Measurements from ENCODE around the gene DOHH.
"Not testable (repeated sequence)": the region's sequence is repeated elsewhere in the genome, so short reads cannot be mapped to it uniquely, and the experiment has no call there.

DOHH gene

DNA sequence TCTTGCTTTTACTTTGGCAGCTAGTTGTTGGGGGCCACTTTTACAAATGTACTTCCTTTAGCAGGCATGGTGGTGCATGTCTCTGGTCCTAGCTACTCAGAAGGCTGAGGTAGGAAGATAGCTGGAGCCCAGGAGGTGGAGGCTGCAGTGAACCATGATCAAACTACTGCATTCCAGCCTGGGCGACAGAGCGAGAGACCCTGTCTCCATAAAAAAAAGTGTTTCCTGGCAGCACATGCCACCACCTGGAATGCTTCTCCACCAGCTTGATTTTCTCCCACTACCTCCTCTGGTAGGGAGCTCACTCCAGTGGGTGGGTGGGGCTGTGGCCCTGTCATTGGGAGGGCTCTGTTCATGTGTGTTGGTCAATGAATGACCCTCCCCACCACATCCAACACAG, 18.2 kb upstream of the DOHH start:
- no peak for DNase-seq

DNA sequence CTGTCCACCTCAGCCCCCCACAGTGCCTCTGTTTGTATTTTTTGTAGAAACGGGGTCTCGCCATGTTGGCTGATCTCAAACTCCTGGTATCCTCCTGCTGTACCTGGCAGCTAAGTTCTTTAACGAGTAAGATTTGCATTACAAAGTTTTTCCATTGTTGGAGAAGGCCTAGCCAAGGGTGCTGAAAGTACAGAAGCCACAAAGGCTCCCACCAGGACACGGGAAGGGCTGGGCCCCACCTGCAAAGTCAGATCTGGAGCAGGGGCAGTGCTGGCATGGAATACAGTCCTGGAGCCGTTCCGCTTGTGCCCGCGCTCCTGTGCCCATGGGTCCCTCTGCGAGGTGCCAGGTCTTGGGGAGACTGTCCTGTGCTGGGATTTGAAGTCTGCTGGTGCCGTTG, 17.8 kb upstream of the DOHH start:
- no peak for DNase-seq

DNA sequence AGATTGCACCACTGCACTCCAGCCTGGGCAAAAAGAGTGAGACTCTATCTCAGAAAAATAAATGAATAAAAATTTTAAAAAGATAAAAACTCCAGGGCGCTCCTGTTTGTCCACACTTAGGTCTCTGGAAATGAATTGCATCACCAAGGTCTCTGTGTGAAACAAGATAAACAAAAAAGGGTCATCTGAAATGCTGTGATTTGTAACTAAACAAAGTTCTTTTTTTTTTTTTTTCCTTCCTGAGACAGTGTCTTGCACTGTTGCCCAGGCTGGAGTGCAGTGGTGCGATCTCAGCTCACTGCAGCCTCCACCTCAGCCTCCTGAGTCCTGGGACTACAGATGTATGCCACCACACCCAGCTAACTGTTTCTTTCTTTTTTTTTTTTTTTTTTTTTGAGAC, 17.2 kb upstream of the DOHH start:
- no peak for DNase-seq

DNA sequence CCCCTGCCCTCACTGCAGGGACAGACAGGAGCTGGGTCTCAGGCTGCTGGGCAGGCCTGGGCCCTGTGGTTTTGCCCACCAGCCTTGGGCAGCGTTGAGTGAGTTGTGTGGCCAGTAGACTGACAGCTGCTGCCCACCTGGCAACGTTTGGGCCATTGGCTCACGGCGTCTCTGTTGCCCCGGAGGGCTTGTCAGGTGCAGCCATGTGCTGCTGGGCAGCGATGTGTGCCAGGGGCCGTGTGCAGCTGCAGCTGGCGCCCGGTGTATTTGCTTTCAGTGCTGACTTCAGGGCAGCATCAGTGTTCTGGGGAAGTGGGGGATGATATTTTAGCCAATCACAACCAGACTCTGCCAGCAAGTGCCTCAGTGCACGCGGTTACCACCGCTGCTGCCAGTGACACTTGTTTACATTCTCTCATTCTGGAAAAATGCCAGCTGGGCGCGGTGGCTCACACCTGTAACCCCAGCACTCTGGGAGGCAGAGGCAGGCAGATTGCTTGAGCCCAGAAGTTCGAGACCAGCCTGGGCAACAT, 16.3 kb upstream of the DOHH start:
- DNase-seq = peak; percentile 72

DNA sequence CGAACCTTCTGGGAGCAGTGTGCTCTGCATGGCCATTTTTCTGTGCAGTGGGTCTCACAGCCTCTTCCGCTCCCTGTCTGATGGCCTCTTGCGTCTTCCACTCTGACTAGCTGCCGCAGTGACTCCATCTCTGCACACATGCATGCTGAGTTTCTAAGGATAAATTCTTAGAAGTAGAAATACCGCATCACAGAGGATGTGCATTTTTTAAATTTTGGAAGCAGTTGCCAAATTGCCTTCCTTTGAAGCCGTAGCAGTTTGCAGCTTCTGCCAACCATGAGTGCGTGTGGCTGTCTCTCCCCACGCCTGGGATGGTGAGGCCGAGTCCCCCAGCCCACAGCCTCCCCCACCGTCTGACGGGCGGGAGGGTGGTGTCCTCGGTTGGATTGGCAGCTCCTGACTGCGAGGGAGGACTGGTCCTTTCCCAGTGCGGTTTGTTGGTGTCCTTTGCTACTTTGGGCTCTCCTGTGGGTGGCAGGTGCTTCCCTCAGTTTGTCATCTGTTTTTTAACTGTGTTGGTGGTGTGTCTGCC, 15.5 kb upstream of the DOHH start:
- no peak for DNase-seq

DNA sequence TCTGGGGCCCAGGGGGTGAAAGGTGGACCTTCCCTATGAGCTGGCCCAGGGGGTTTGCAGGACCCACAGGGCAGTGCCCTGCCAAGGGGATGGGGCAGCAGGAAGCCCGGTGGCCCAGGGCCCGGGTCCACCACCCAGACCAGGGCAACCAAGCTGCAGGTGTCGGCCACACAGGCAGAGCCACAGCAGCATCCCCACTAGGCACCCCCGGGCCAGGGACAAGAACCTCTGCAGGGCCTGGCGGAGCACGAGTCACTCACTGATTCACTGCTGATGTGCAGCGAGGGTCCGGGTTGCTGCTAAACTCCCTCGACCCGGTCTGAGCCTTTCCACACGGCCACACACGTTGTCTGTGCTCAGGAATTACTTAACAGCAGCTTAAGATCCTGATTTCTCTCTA, 14.5 kb upstream of the DOHH start:
- no peak for DNase-seq

DNA sequence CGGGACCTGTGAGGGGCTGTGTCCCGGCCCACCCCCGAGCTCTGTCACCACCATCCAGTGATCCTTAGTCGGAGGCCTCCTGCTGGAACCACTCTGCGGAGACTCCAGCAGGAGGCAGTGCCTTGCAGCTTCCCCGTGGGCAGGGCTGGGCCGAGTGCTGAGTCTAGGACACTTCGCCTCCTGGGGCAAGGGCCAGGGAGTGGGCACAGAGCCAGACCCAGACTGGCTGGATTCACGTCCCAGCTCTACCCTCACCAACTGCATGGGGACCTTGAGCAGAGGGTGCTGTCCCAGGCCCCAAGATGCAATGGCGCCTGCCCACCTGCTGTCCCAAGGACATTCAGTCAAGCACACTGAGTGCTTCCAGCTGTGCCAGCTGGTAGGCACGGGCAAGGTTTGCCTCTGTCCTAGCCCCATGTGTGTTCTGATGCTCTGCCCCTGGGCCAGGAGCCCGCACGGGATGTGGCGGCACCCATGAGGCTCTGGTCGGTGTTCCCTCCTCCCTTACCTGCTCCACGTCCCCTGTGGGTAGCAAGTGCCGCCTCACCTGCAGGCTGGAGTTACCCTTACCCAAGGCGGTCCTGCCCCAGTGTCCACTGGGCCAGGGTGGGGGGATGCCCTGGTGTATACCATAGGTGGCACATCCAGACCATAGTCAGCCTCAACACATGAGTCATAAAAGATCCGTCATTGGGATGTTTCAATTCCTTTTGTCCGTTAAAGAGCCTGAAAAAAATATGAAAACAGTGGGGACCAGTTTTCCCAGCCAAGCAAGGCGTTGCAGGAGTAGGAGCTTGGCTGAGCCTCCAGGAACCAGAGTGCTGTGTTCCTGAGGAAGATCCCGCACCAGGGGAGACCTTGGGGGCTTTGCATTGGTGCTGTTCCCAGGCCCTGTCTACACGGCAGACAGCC, 13.0 kb upstream of the DOHH start:
- DNase-seq = no peak

DNA sequence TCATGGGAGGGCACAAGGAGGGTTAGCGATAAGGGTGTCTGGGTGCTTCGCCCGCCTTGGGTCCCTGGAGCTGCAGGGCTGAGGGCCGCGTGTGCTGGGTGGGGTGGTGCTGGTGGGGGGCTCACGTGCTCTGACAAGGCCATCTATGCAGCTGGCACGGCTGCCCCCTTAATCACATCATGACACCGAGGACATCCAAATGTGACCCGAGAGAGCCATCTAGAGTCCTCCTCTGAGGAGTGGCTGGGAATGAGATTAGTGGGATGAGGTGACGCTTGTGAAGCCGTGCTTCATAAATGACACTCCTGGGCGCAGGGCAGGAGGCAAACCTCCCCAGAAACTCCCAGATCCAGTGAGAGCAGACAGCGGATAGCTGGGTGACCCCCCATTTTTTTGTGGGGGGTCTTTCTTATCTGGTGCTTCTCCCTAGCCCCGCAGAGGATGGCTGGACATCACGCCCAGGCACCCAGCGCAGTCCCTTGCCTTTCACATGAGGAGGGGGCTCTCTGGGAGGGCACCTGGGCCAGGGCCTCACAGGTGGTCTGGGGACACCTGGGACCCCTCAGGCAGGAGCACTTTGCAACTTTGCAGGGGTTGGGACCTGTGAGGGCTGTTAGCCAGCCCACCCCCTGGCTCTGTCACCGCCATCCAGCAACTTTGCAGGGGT, 12.2 kb upstream of the DOHH start:
- DNase-seq = no peak

DNA sequence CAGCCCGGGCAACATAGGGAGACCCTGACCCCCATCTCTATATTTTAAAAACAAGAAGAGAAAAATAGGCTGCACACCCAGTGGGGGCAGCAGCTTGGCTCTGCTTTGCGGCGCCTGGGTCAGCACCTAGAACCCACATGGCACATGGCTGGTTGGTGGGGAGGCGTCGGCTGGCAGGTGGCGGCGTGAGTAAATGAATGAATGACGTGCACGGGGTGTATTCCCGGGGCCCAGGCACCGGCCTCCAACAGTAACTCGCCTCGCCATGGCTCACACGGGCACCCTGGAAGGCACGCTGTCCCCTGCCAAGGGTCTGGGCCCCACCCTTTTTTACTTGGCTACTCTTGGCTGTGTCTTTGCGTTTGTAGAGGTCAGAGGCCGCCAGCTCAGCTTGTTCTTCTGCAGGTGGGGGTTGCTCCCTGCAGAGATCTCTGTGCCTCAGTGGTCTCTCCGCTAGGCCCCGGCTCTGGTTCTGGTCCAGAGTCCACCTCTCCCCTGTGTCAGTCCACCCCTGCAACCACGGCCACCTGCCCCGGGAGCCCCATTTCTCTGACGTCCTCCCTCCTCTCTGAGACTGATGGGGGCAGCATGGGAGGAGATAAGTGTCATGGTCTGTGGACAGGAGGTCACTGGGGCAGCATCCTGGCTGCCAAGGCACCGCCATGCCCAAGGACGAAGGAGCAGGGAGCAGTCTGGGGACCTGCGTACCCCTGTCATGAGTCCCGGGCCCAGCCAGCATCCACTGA, 11.2 kb upstream of the DOHH start:
- DNase-seq = no peak

DNA sequence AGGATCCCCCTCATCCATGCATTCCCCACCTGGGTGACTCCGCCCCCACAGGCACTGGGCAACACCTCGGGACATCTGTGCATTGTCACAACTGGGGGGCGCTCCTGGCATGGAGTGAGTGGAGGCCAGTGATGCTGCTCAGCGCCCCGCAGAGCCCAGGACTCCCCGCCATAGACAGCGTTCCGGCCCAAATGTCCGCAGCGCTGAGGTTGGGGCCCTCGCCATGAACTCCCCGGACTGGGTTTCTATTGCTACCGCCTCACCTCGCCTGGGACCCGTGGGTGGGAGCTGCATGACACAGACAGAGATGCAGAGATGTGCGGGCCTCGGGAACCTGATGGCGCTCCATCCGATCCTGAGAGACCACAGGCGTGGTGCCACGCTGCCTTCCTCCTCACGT, 10.3 kb upstream of the DOHH start:
- no peak for DNase-seq

DNA sequence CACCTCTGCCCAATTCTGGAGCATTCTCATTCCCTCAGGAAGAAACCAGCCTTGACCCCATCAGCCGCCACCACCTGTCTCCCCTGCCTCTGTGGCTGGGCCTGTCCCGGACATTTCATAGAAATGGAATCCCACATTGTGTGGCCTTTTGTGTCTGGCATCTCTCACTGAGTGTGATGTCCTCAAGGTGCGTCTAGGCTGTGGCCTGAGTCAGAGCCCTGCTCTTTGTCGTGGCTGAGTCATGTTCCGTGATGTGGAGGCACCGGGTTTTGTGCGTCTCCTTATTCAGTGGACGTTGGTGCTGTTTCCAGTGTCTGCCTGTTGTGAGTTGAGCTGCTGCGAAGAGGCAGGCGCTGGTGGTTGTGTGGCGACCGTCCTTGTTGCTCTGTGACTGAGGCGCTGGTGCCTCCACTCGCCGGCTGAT, 9.1 kb upstream of the DOHH start:
- no peak for DNase-seq

DNA sequence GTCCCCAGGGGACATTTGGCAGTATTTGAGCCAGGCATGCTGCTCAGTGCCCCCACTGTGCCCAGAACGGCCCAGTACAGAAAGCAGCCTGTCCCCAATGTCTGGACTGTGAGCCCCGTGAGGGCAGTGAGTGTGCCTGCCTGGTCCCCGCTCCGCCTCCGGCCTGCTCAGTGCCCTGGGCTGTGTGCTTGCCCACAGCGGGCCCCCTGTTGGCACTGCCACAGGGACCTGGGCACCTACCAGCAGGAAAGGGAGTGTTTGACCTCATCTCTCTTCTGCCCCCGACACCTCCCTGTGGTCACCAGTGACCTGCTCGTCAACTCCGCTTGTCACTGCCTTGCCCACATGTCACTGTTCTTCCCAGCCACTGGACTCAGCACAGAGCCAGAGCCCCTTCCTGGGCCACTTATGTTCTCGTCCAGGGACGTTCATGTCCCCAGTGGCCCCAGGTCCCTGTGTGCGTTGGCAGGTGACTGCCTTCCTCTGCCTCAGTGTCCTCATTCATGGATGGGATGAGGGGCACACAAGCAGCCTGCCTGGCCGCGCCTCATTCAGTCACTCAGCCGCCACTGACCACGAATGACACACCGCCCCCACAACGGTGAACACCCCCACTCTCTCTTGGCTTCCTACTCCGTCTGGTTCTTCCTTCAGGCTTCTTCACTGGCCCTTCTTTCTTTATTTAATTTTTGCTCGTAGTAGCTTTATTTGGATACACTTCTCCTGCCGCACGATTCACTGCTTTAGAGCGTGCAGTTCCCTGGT, 8.5 kb upstream of the DOHH start:
- DNase-seq = no peak

DNA sequence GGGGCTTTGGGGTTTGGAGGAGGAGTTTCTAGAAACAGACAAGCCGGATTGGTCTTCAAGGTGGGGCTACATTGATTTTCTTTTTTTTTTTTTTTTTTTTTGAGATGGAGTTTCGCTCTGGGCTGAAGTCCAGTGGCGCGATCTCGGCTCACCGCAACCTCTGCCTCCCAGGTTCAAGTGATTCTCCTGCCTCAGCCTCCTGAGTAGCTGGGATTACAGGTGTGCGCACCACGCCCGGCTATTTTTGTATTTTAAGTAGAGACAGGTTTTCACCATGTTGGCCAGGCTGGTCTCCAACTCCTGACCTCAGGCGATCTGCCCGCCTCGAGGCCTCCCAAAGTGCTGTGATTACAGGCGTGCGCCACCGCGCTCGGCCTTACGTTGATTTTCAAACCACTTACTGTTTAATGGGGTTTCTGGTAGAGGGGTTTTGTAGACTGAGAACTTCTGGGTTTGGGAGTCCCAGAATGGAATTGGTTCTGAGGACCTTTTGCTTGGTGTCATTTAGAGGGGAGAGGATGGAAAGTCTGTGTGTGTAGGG, 7.7 kb upstream of the DOHH start:
- not testable (repeated sequence) for DNase-seq

DNA sequence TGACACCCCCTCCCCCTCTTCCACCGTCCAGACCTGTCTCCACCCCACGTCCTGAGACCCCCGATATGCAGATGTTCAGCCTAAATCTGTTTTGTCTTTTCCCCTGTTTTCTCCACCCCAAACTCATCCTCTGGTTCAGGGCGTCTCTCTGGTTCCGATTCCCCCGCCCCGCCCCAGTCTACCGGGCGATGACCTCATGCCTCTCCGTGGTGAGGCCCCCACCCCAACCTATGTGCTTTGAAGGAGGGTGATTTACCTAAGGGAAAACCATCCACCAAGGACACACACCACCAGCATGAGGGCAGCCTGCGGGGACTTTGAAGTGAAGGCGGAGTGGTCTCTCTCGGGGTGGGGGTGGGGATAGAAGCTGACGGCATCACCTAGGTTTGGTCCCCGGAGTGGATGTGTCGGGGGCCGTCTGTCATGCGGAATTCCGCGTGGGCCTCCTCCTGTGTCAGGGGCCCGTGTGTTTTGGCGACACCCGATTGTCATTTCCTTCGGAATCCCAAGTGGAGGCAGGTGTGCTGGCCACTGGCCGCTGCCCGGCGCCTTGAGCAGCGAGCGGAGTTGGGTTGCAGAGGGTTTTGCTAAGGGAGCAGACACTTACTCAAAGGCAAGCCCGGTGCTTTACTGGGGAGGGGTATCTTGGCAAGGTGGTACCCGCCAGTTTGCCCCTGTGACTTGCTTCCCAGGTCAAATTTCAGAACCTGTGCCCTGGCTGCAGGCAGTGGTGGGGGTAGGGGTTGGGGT, 7.1 kb upstream of the DOHH start:
- DNase-seq = peak; percentile 51

DNA sequence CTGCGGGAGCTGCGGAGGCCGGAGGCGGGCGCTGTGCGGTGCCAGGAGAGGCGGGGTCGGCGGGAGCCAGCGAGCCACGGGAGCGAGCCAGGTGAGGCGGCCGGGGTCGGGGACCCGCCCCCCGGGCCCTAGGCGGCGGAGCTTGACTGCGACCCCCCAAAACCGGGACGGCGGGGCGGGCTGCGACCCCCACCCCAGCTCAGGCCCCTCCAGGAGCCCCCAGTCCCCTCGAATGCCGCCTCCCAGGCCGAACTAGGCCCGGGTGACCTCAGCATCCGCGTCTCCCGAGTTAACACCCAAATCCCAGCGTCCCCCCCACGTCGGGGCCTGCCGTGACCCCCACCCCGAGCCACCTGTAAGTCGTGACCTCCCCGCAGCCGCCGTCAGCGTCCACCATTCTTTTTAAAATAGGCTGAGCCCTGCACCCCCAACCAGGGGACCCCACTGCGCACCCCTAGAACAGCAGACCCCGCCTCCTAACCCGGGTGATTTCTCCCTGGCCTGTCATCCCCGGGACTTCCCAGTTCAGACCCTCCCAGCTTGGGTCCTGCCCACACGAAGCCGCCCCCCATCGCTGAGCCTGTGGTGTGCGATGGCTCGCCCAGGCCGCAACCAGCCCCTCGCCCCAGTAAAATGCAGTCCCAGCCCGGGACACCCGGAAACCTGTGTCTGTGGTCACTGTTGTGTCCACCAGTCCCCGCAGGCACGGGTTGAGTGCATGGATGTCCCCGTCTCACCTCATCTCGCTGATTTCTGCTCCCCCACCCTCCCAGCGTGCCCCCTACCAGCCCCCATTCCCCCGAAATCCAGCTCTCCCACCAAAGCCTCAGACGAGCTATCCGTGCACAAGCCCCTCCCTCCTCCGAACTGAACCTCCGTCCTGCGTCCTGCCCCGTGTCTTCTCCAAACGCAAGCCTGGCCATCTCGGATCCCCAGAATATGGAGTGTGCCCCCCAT, 6.2 kb upstream of the DOHH start:
- DNase-seq = peak; percentile 55

DNA sequence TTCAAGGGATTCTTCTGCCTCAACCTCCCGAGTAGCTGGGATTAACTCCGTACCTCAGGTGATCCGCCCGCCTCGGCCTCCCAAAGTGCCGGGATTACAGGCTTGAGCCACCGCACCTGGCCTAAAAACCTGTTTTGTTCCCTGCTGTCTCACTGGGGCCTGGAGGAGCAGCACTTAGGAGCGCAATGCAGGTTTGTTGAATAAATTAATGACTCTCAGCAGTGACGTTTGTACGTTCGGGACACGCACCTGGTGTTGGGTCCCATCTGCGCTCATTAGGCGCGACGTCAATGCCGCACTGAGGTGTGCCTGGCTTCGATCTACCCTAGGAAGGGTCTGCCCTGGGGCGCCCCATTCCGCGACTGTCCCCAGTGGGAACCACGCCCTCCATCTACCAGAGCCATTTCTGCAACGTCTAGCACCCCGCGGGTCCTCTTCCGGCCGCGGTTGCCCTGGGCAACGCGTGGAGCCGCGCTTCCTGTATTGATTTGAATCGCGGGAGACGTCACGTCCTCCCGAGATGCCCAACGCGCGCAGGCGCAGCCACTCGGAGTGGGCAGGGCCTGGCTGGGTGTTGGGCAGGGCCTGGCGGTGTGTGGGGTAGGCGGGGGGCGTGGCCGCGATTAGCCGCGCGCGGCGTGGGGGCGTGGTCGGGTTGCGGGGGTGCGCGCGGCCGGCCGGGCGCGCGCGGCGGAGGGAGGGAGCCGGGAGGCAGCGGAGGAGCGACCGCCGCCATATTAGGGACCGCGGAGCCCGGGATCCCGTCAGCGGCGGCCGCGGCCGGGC, 5.3 kb upstream of the DOHH start, which contains the start of gene FZR1:
Gene FZR1, plus strand, starts transcription at position 714 of the 786 bp plus-strand sequence. CDS start 16,679 bp downstream, outside the sequence.
- peak; percentile 100 for DNase-seq

DNA sequence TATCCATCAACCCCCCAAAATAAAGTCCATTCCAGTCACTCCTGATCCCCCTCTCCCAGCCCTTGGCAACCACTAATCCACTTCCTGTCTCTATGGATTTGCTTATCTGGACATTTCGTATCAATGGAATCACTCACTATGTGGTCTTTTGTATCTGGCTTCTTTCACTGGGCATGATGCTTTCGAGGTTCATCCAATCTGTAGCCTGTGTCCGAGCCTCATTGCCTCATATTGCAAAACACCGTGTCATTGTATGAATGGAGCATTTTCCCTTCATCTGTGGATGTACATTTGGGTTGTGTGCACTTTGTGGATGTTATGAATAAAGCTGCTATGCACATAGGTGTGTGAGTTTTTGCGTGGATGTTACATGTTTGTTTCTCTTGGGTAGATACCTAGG, 4.3 kb upstream of the DOHH start:
- no peak for DNase-seq

DNA sequence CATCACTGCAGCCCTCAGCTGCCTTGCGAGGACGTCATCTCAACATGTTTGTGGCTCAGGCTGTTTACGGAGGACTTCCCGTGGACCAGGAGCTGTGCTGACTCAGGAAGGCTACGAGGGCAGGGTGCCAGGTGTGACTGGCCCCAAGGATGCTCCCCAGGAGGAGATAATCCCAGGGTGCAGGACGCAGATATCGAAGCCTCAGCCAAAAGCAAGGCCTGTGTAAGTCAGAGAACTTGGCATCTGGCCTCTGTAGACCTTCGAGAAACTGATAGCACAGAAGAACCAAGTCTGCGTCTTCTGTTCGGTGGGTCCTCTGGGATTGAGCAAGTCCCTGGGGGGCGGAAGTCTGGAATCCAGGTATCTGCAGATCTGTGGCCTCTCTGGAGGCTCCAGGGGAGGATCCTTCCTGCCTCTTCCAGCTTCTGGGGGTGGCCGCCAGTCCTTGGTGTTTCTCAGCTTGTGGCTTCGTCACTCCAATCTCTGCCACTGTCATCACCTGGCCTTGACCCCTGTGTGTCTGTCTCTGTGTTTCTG, 2.6 kb upstream of the DOHH start:
- DNase-seq = no peak

DNA sequence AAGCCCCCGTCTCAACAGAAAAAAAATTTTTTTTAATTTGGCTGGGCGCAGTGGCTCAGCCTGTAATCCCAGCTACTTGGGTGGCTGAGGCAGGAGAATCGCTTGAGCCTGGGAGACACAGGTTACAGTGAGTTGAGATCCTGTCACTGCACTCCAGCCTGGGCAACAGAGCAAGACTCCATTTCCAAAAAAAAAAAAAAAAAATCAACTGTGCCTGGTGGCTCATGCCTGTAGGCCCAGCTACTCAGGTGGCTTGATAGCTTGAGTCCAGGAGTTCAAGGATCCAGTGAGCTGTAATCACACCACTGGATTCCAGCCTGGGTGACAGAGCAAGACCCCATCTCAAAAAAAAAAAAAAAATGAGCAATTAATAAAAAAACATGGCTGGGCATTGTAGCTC, 1.3 kb upstream of the DOHH start:
- no peak for DNase-seq
